ENCODE results near the gene MFF.
"Not testable (repeated sequence)": the region's sequence is repeated elsewhere in the genome, so short reads cannot be mapped to it uniquely, and the experiment has no call there.

Gene MFF

DNA sequence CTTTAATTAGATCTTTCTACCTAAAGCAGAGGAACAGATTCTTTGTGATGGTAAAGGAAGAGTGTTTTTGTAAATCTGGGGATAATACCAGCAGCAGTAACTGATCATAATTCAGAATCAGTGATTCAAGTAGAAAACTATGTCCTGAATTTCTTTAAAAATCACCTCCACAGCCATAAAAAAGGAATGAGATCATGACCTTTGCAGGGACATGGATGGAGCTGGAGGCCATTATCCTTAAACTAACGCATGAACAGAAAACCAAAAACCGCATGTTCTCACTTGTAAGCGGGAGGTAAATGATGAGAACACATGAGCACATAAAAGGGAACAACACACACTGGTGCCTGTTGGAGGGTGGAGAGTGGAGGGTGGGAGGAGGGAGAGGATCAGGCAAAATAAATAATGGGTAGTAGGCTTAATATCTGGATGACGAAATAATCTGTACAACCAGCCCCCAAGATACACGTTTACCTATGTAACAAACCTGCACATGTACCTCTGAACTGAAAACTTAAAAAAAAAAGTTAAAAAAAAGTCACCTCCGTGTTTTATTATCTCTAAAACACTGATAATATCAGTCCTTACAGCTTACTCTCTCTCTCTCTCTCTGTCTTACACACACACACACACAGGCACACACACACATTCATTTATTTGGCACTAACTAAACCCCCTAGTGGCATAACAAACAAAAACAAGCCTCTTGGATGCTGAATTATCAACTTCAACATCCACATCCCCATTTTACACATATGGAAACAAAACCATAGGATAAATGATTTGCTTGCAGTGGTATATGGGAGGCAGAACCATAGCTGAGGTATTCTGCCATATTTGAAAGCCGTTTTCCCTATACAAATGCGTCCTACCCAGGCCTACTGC, 52.7 kb downstream of the MFF start:
- no peak for DNase-seq (ENCODE audit: low read depth)

DNA sequence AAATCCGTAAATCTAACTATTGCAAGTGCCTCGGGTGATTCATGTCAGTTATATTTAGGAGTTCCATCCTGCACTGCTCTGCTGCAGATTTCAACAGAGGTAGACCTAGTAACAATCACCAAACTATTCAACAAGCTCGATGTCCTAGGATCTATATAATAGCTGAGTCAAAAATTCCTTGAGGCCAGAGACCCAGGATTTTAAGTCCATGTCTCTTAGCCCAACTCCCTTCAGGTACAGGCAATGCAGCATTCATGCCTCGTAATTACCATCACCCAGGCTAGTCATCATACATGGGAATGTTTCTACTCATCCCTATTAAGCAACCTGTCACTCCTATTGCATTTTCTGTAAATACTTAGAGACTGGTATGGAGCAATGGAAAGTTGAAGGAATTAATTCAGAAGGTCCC, 53.3 kb downstream of the MFF start:
- DNase-seq (ENCODE audit: low read depth), result no peak

DNA sequence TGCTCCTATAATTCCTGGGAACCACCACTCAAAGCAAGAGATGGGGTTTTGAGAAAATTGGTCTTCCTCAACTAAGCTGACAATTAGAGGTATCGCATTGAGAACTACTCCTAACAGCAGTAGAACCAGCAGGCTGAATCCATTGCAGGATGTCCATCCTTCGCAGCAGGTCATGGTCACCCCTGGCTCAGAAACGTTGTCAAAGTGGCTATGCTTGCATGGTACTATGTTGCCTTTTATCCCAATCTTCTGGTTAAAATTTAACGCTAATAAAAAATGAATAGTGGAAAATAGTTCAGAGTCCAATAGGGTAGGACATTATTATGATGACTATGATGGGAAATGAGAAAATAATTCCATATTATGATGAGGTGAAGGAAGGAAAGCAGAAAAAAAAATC, 54.0 kb downstream of the MFF start, which contains the start of gene TM4SF20:
TM4SF20 (minus strand) TSS at position 212 of the 400 bp plus-strand sequence; CDS start at position 174, 38 bp downstream.
- no peak for DNase-seq (ENCODE audit: low read depth)

DNA sequence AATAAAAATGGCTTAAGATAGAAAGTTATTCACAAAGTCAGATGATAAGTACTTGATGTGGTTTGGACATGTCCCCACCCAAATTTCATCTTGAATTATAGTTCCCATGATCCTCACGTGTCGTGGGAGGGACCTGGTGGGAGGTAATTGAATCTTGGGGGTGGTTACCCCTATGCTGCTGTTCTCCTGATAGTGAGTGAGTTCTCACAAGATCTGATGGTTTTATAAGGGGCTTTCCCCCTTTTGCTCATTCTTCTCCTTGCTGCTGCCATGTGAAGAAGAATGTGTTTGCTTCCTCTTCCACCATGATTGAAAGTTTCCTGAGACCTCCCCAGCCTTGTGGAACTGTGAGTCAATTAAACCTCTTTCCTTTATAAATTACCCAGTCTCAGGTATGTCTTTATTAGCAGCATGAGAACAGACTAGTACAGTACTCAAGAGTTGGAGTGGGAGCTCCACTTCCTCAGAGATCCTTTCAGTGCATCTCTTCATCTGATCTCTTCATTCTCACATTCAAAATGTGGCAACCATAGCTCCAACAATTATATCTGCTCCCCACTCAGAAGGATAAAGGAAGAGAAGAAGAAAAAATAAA, 57.3 kb downstream of the MFF start:
- not testable (repeated sequence) for DNase-seq (ENCODE audit: low read depth)

DNA sequence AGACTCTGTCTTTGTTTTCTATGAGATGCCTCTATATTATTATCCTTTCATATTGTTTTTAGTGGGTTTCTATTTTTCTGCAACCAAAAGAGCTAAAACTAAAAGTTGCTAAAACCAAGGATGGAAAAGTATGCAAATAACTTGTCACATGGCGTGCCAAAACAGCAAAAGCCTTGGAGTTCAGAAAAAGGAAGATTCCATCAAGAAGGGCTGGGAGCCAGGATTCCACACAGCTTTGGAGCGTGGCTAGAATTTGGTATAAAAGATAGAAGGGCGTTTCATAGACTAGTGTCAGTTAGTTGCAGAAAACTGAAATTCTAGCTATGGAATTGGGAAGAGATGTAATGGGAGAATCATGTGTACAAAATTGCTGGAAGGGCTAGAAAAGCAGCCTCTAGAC, 58.6 kb downstream of the MFF start:
- DNase-seq (ENCODE audit: low read depth), result no peak

DNA sequence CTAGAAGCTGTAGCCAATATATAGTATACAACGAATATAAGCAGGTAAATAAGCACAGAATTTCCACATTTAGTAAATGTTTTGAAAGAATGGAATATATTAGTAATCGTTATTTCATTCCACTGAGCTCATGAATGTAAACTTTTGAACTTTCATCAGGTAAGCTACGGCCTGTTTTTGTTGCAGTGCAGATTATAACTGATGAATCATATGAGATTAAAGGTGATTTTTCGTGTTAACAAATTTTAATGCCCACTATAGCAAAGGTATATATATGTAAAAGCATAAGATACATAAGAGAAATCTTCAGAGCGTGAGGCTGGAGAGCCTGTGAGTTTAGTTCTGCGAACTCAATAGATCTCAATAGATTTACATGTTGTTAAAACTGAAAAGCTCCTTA, 61.6 kb downstream of the MFF start:
- DNase-seq (ENCODE audit: low read depth), result no peak

DNA sequence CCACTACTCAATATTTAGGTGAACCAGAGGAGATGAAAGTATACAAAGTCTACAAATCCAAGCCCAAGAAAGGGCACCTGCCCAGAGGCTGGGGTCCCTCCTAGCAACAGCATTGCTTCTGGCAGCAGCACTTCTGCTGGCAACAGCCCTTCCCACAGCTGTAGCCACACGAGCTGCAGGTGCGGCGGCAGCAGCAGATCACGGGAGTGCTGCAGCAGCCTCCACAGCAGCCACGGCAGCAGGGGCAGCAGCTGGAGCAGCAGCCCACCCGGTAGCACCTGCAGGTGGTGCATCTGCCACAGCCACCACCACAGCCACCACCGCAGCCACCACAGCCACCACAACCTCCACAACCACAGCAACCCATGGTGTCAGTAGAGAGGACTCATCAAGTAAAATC, 62.5 kb downstream of the MFF start, which contains the start of gene SCYGR1:
SCYGR1 (minus strand) TSS at position 367 of the 400 bp plus-strand sequence; CDS start at position 367, 0 bp downstream.
- DNase-seq (ENCODE audit: low read depth), result not testable (repeated sequence)

DNA sequence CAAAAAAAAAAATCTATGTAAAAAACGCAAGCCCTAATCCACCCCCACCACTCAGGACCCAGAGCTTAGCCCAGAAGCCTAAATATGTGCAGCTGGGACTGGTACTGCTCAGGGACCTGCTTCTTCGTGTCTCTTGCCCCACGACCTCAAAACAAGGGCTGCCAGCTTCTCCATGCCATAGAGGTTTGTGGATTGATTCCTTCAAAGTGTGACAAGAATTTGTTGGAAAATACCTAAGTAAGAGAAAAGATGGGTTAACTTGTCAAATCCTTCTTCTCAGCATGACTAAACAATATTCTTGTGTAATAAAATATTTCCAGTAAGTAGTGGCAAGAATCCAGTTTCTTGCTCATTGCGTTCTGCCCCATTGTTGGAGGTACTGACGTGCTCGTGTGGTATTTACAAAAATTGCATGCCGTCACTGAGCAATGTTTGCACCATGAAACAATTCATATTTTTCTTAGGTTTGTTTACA, 63.5 kb downstream of the MFF start:
- DNase-seq (ENCODE audit: low read depth), result no peak

DNA sequence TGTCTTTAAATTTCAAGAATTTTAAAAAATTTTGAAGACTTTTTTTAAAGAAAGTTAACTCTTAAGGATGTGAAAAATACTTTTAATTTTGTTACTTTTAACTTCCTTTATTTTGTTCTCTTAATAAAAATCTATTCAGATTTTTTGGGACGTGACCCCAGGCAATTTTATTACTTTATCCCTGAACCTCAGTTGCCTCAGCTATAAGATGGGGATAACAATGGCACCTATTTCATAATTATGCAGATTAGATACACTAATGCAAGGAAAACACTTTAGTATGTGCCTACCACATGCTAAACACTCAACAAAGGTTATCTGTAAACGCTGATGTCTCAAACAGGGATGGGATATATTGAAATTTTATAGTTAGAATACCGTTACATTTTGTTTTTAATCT, 64.2 kb downstream of the MFF start:
- no peak for DNase-seq (ENCODE audit: low read depth)

DNA sequence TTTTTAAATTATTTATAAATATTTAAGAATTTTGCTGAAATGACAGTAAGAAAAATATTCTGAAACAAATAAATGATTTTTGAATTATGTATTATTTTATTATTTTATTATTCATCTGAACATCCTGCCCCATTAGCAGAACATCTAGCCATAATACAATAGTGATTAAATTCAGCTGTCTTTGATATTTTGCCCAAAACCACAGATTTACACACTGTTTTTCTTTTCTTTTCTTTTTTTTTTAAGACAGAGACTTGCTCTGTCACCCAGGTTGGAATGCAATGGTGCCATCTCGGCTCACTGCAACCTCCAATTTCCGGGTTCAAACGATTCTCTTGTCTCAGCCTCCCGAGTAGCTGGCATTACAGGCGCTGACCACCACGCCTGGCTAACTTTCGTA, 64.6 kb downstream of the MFF start:
- DNase-seq (ENCODE audit: low read depth), result no peak

DNA sequence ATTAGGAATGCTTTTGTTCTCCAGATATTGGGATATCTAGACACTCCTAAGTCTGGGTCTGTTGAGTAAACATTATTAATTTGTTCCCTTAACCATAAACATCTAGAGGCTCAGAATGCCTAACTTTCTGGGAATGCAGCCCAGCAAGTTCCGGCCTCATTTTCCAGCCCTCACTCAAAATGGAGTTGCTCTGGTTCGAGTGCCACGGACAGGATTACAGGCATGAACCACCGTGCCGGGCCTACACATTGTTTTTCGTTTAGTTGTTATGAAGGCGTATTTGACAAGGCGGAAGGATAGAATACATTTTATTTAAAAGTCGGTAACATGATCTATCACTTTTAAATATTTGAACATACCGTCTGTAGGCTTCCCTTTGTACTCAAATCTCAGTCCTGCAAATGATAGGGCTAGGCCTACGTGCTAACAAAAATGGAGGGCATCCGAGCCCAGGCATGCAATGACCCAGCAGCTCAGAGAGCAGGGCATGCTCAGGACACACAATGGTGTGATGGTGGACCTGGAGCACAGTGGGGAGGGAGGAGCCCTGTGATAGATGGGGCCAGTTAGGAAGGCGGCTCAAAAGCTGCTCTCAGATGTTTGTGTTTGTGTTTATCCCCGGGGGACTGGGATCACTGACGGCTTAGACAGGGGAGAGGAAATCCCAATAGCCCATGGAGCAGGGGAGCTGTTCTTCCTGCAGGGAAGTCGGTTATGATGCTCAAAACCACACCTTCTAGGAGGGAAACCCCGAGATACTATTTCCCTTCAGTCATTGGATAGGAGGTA, 65.6 kb downstream of the MFF start:
- DNase-seq (ENCODE audit: low read depth), result no peak

DNA sequence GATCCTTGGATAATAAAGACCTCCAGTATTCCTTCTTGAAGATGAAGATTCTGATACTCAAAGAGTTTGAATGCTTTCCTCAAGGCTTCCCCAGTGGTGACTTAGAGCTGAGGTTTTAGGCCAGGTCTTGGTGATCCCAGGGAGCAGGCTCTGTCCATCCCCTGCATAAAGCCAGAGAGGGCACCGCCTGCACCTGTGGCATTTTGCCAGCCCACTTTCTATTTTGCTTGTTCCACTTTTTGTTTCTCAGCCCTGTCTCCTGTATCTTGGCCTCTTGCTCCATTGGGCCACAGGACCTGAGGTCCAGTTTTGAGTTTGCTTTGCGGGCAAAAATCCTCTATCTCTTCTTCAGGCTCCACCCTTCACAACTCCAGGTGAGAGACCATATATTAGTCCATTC, 69.3 kb downstream of the MFF start:
- no peak for DNase-seq (ENCODE audit: low read depth)

DNA sequence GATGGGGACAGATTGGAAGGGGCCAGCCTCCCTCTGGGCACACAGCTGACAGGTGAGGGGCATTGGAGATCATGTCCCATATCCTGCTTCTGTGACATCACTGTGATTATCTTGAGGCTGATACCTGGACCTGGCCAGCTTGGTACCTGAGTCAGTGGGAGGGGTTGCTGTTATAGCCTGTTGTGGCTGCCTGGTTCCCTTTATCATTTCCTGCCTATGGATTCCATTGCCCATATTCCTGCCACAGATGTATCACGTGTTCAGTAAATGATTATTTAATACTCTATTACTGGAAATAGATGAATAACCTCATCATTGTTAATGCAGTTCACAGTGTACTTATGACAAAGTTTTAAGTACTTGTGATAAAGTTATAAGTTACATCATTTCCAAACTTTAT, 70.5 kb downstream of the MFF start:
- no peak for DNase-seq (ENCODE audit: low read depth)

DNA sequence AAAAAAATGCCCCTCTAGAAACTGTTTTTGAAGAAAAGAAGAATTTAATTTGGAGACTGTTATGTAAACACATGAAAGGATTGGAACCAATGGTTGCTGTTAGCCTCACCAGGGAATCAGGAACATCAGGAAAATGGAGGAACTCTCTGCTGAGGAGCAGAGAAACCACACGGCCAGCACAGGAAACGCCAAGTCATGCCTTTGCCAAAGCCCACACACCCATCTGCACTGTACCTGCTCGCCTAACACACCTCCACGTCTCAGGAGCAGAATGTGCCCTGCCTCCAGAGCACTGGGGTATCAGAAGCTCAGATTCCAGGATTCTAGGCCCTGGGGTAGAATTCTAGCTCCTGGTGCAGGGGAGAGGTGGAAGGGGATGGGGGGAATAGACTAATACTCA, 72.5 kb downstream of the MFF start:
- DNase-seq (ENCODE audit: low read depth), result no peak

DNA sequence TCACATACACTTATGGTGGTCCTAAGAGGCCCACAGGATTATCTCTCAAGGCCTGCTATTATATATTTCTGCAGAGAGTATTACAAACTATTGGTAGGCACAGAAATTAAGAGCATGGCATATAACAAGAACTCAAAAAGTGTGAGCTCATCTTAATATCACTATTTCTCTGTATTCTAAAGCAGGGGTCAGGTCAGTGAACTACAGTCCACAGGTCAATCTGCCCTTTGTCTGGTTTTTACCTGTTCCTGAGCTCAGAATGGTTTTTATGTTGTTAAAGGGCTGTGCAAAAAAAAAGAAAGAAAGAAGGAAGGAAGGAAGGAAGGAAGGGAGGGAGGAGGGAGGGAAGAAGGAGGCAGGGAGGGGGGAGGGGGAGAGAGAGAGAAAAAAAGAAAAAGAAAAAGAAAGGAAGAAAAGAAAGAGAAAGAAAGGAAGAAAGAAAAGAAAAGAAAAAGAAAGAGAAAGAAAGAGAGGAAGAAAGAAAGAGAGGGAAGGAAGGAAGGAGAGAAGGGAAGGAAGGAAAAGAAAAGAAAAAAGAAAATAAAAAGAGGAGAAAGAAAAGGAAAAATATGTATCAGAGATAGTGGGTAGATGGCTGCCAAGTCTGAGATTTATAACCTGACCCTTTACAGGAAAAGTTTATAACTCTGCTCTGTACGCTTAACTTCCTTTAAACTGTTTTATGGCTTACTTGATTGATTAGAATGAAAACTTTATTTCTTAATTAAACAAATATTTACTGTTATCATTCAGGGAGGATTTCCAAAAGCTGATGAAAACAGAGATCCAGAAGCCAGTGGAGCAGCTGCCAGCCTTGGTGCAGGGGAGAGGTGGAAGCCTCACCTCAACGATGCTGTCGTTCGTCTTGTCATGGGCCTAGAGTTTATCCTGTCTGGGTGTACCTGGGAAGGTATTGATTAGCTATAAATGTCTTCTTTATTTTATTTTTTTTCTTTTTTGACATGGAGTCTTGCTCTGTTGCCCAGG, 73.9 kb downstream of the MFF start:
- no peak for DNase-seq (ENCODE audit: low read depth)

DNA sequence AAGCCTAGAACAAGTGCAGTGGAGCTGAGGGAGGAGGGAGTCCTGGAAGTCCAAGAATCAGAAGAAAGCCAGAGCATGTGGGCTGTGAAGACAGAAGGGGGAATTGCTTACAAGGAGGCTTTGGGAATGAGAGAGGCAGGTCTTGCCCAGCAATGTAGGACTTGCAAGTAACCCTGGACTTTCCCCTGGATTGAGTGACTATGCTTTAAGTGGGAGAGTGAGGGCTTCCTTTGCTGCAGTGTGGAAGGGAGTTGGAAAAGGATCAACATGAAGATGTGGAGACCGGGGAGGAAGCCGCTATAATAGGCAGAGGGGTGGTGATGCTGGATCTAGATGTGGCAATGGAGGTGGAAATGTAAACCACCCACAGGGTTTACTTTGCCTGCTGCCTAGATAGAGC, 76.5 kb downstream of the MFF start:
- DNase-seq (ENCODE audit: low read depth), result no peak

DNA sequence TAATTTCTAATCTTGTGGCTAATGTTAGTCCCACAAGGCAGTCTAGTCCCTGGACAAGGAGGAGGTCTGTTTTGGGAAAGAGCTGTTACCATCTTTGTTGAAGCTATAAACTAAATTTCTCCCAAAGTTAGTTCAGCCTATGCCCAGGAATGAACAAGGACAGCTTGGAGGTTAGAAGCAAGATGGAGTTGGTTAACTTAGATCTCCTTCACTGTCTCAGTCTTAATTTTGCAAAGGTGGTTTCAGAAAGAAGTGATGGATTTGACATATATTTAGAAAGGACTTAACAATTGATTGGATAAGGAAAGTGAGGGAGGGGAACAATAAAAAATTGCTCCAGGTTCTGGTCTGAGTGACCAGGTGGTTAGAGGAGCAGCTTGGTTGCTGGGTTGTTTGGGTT, 77.3 kb downstream of the MFF start:
- no peak for DNase-seq (ENCODE audit: low read depth)

DNA sequence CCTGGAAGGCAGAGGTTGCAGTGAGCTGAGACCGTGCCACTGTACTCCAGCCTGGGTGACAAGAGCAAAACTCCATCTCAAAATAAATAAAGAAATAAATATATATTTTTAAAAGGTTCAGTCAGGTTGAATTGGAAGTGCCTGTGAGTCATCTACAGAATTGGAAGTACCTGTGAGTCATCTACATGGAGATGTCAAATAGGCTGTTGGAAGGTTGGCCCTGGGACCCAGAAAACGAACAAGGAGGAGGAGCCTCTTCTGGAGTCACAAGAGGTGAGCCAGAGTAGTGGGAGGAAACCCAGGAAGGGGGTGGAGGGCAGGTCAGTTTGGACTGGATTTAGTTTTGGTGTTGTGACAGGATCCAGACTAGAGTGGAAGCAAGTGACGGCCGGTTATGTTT, 77.9 kb downstream of the MFF start:
- no peak for DNase-seq (ENCODE audit: low read depth)

DNA sequence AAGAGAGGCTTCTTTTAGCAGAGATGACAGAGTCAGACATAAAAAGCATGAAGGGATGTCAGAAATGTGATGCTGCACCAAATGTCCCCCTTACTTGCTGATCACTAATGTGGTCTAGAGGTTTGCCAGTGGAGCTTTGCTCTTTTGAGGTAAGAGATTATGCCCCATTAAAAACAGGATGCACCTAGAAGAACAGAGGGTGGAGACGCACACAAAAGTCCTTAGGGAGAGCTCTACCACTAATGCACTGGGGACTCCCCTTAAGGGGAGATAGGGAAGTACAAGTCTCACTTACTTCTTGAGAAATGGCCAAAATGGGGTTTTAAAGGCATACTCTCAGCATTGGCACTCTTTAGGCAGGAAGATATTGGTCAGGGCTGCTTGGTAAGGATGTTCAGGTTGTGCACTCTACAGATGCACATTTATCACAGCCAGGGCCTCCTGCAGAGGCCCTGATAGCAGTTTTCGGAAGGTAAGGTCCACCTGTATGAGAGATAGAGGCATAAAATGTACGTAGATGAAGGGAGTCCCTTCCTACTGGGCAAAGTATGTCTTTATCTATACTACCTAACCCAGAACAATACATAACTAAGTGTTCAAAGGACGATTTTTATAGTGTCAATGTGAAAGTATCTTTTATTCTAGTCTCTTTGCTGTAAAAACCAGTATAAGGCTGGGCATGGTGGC, 79.7 kb downstream of the MFF start:
- DNase-seq (ENCODE audit: low read depth), result no peak

DNA sequence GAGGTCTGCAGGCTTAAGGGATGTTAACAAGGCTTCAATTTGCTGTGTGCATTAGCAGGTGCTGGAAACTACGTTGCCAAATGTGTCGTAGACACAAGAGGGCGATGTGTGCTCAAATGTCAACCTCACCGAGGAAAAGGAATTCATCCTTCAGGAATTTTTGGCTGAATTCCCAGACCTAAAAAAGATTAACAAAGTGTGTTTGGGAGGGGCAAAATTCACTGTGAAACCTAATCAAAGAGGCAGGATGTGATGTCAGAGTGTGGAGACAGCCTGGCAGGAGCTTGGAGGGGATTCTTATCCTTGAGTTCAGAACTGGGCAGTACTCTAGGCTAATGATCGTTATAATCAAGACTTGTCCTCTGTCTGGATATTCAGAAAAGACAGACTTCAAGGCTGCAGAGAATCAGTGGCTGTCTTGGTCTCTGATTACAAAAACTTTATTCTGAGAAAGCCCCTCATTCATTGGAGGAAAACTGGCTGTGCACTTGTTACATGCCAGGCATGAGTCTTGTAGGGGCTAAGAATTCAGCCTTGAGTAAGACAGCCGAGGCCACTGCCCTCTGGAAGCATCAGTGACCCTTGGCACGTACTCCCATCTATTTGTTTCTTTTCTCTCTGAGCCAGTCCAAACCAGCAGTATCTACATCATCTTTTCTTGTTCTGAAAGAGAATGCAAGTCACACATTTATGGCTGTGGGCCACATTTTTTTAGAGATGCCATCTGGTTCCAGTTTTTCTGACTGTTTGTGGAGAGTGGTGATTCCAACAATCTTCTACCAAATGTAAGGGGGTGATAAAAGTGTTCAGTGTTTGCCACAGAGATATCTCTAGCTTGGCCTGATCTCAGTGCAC, 81.4 kb downstream of the MFF start:
- no peak for DNase-seq (ENCODE audit: low read depth)
